ENCODE results near the gene ZNF565. TPM values are rescaled to one million over a fixed set of nuclear protein-coding genes. Genes with fewer than 3 reads are reported as not detected.
"Not testable (repeated sequence)": the region's sequence is repeated elsewhere in the genome, so short reads cannot be mapped to it uniquely, and the experiment has no call there.

Gene ZNF565
- polyA plus RNA-seq, 1 experiment = 3.4 TPM

- ChIA-PET CTCF (no interaction called here), POLR2A (no interaction called here)
- H3K27me3 ChIP-seq (ENCODE audit: control insufficient read depth, insufficient read depth, low read length) = no peaks in the 10 kb centered on the region
- H3K27ac ChIP-seq (ENCODE audit: low read depth, low read length) = no peak overlapping the region
- H3K4me3 ChIP-seq (ENCODE audit: low read depth, low read length) = no peak overlapping the region
- no peak for DNase-seq (ENCODE audit: low read depth, low spot score)
- no peak for TF ChIP-seq CTCF (IDR thresholded peaks at IDR 0.05; ENCODE audit: low read depth, low read length)
- peaks cover 9% of the 10 kb centered on the region; the same call in 1 of the 2 replicates for H3K9me3 ChIP-seq (ENCODE audit: control insufficient read depth, insufficient read depth, low read length)
Measured at GRCh38 chr19:36182612-36183244, 31.7 kb downstream of the ZNF565 start.

GRCh38 chr19:36179077-36179476, 35.4 kb downstream of the ZNF565 start:
- DNase-seq (ENCODE audit: low read depth, low spot score); H3K4me3 ChIP-seq (ENCODE audit: low read depth, low read length); H3K9me3 ChIP-seq (ENCODE audit: control insufficient read depth, insufficient read depth, low read length); H3K27ac ChIP-seq (ENCODE audit: low read depth, low read length); H3K27me3 ChIP-seq (ENCODE audit: control insufficient read depth, insufficient read depth, low read length); POLR2A ChIA-PET: not testable (repeated sequence)
- CTCF ChIA-PET = interaction anchor here (1.0 kb wide), 1 partner anchor 10 kb away, joined by 3 read pairs; no protein-coding TSS in a partner anchor

GRCh38 chr19:36173846-36174245, 40.6 kb downstream of the ZNF565 start:
- POLR2A ChIA-PET = interaction anchor here (0.6 to 0.7 kb wide), 2 partner anchors 43 to 132 kb away, joined by 3 to 6 read pairs; no protein-coding TSS in a partner anchor
- CTCF ChIA-PET = interaction anchor here (2.1 kb wide), 1 partner anchor 46 kb away, joined by 10 read pairs; no protein-coding TSS in a partner anchor
- H3K27ac ChIP-seq (ENCODE audit: low read depth, low read length); H3K9me3 ChIP-seq (ENCODE audit: control insufficient read depth, insufficient read depth, low read length); H3K27me3 ChIP-seq (ENCODE audit: control insufficient read depth, insufficient read depth, low read length); DNase-seq (ENCODE audit: low read depth, low spot score); H3K4me3 ChIP-seq (ENCODE audit: low read depth, low read length): not testable (repeated sequence)

GRCh38 chr19:36172852-36173251, 41.6 kb downstream of the ZNF565 start:
- TF ChIP-seq CTCF (IDR thresholded peaks at IDR 0.05; ENCODE audit: low read depth, low read length) = no peak
- POLR2A ChIA-PET = interaction anchor here (0.6 to 0.7 kb wide), 2 partner anchors 30 to 44 kb away, joined by 4 to 11 read pairs; no protein-coding TSS in a partner anchor
- no peaks in the 10 kb centered on the region for H3K27me3 ChIP-seq (ENCODE audit: control insufficient read depth, insufficient read depth, low read length)
- no peak overlapping the region for H3K4me3 ChIP-seq (ENCODE audit: low read depth, low read length)
- CTCF ChIA-PET = interaction anchor here (0.6 to 2.1 kb wide), 4 partner anchors 45 to 389 kb away, joined by 3 to 10 read pairs (median 6); no protein-coding TSS in a partner anchor
- DNase-seq (ENCODE audit: low read depth, low spot score) = no peak
- H3K27ac ChIP-seq (ENCODE audit: low read depth, low read length) = no peak overlapping the region
- no peaks in the 10 kb centered on the region for H3K9me3 ChIP-seq (ENCODE audit: control insufficient read depth, insufficient read depth, low read length)

- POLR2A ChIA-PET = interaction anchor here (0.5 to 1.1 kb wide), 3 partner anchors 10 to 155 kb away, joined by 3 to 8 read pairs (median 3); partner anchors contain the start of gene ALKBH6
- H3K27ac ChIP-seq (ENCODE audit: low read depth, low read length) = no peak overlapping the region
Measured at GRCh38 chr19:36169084-36169760, 45.2 kb downstream of the ZNF565 start.

More at GRCh38 chr19:36169084-36169760, 45.2 kb downstream of the ZNF565 start:
- no peak for DNase-seq (ENCODE audit: low read depth, low spot score)
- no peak for TF ChIP-seq CTCF (IDR thresholded peaks at IDR 0.05; ENCODE audit: low read depth, low read length)
- H3K4me3 ChIP-seq (ENCODE audit: low read depth, low read length) = no peak overlapping the region
- H3K9me3 ChIP-seq (ENCODE audit: control insufficient read depth, insufficient read depth, low read length) = no peaks in the 10 kb centered on the region
- H3K27me3 ChIP-seq (ENCODE audit: control insufficient read depth, insufficient read depth, low read length) = no peaks in the 10 kb centered on the region
- CTCF ChIA-PET = interaction anchor here (0.8 to 5.5 kb wide), 7 partner anchors 10 to 237 kb away, joined by 3 to 52 read pairs (median 3); partner anchors contain the start of genes POLR2I and TBCB

Measured in AG04450 (cell line).